ENCODE data around the gene BICRAL. TPM values are rescaled to one million over a fixed set of nuclear protein-coding genes. Genes with fewer than 3 reads are reported as not detected.
"Not testable (repeated sequence)": the region's sequence is repeated elsewhere in the genome, so short reads cannot be mapped to it uniquely, and the experiment has no call there.

BICRAL gene
- total RNA-seq, 1 donor from 2014 or later: 26.1 TPM

GRCh38 chr6:42821341-42821668 lies 39.5 kb downstream of the BICRAL start:
- intact Hi-C loops (cut with micrococcal nuclease): no loop called here

GRCh38 chr6:42821846-42822245 lies 40.0 kb downstream of the BICRAL start:
- intact Hi-C loops (cut with micrococcal nuclease): no loop called here

GRCh38 chr6:42829561-42830092 lies 47.8 kb downstream of the BICRAL start:
- intact Hi-C loops (cut with micrococcal nuclease): no loop called here

GRCh38 chr6:42831237-42831636 lies 49.4 kb downstream of the BICRAL start:
- intact Hi-C loops (cut with micrococcal nuclease): no loop called here

- intact Hi-C loops (cut with micrococcal nuclease): no loop called here
These were observed 52.2 kb downstream of the BICRAL start for GRCh38 chr6:42834056-42834455.

GRCh38 chr6:42841844-42842584 lies 60.2 kb downstream of the BICRAL start:
- intact Hi-C loops (cut with micrococcal nuclease): no loop called here

GRCh38 chr6:42845327-42845694 lies 63.5 kb downstream of the BICRAL start:
- intact Hi-C loops (cut with micrococcal nuclease): no loop called here

- intact Hi-C loops (cut with micrococcal nuclease): no loop called here
These were observed 64.7 kb downstream of the BICRAL start for GRCh38 chr6:42846505-42846904.

GRCh38 chr6:42848700-42849099 lies 66.8 kb downstream of the BICRAL start:
- intact Hi-C loops (cut with micrococcal nuclease): no loop called here

GRCh38 chr6:42851599-42851998 lies 69.7 kb downstream of the BICRAL start:
- intact Hi-C loops (cut with micrococcal nuclease): no loop called here

- intact Hi-C loops (cut with micrococcal nuclease): no loop called here
These were observed 78.2 kb downstream of the BICRAL start for GRCh38 chr6:42860036-42860435.

GRCh38 chr6:42860481-42860880 lies 78.6 kb downstream of the BICRAL start:
- intact Hi-C loops (cut with micrococcal nuclease): no loop called here

- intact Hi-C loops (cut with micrococcal nuclease): no loop called here
These were observed 82.8 kb downstream of the BICRAL start for GRCh38 chr6:42864602-42865001.

- intact Hi-C loops (cut with micrococcal nuclease): no loop called here
These were observed 88.5 kb downstream of the BICRAL start for GRCh38 chr6:42870145-42870936.

GRCh38 chr6:42871711-42872110 lies 89.9 kb downstream of the BICRAL start:
- intact Hi-C loops (cut with micrococcal nuclease): no loop called here

GRCh38 chr6:42873313-42873712 lies 91.5 kb downstream of the BICRAL start:
- intact Hi-C loops (cut with micrococcal nuclease): no loop called here

GRCh38 chr6:42877695-42878094 lies 95.8 kb downstream of the BICRAL start:
- intact Hi-C loops (cut with micrococcal nuclease): loop anchor here (1.0 to 5.0 kb wide), 3 partner anchors 21 to 660 kb away; partner anchors contain the start of gene MRPS10

GRCh38 chr6:42879372-42880239 lies 97.8 kb downstream of the BICRAL start, which contains the start of gene RPL7L1:
TSS of gene RPL7L1 (plus strand) at chr6:42879616. CDS start at chr6:42879911, 295 bp downstream.
- intact Hi-C loops (cut with micrococcal nuclease): loop anchor here (1.0 to 5.0 kb wide), 10 partner anchors 11 to 662 kb away; partner anchors contain the start of genes CNPY3, MRPS10, PPP2R5D and TBCC

- intact Hi-C loops (cut with micrococcal nuclease): not testable (repeated sequence)
These were observed 98.5 kb downstream of the BICRAL start for GRCh38 chr6:42880240-42880817.

- intact Hi-C loops (cut with micrococcal nuclease): not testable (repeated sequence)
These were observed 99.0 kb downstream of the BICRAL start for GRCh38 chr6:42880871-42881270.

- intact Hi-C loops (cut with micrococcal nuclease): no loop called here
These were observed 103.8 kb downstream of the BICRAL start for GRCh38 chr6:42885702-42886101.
